Heart left ventricle (tissue), 13 donors: ENCODE data around the gene ZSWIM8.

Experiments
- CTCF ChIP-seq, 12 donors: fragments of 200-600 bp; sonication (generic) in 4 of 12; IDR thresholded peaks; one replicate each; pipeline versions ENCODE4 v1.5.0 to v1.8.0; 2018 to 2022; ENCODE audit warnings: antibody characterized with exemption in 12 of 12, mild to moderate bottlenecking in 5 of 12
- POLR2A ChIP-seq, 2 donors: fragments of 450-650 bp; IDR thresholded peaks; one replicate each; pipeline ENCODE4 v1.6.1; 2017; ENCODE audit warnings: antibody characterized with exemption in 2 of 2, mild to moderate bottlenecking in 2 of 2, moderate library complexity in 2 of 2
- donor health status: ischemic (EF 13 %, LVEDD 7.1; RV severe dilation, severe dysfunction).
- donor health status: DM: no; HTN: yes; CAD: no.
- donor health status: DM: no; HTN: no; CAD: no.
- donor health status: ischemic (EF 25% LVEDD 6.9; RV normal size, moderate dysfunction).
- donor health status: ischemic (EF 25% LVEDD 5.7; RV mildly dilated, moderate dysfunction).
- donor health status: ischemic (EF 35%, LVEDD 5.7; RV mildly dilated, moderate dysfunction).
- donor health status: nonischemic (EF 11% LVEDD 7.7; RV severe dilation, severe dysfunction).
- donor health status: DM: yes; HTN: yes; CAD: no.
- donor health status: PGD.
- donor health status: ischemic (EF 29% LVEDD 5.4; RV normal size, mild dysfunction).
- donor health status: nonischemic (EF 23%, LVEDD 6.1; RV moderate dilation, normal function).

GRCh38 chr10:73773152-73773879 lies 12.1 kb upstream of the ZSWIM8 start:
- TF ChIP-seq POLR2A (IDR thresholded peaks at IDR 0.05) (no peak), CTCF (IDR thresholded peaks at IDR 0.05) (no peak)
